WTC11 (cell line): ENCODE measurements around the gene DCLK2. TPM values are rescaled to one million over a fixed set of nuclear protein-coding genes. Genes with fewer than 3 reads are reported as not detected.

Source experiments
- ATAC-seq: fragments of 200-7000 bp; cut with Tn5 transposase; 2 replicates; pipeline ENCODE4 v1.10.0; 2021; ENCODE audit warnings: mild to moderate bottlenecking, moderate library complexity
- CTCF ChIA-PET: fragments of 300-600 bp; sonication (Branson Sonifier 250); formaldehyde crosslinking; loops from one replicate; lab custom pipeline; 2021; ENCODE audit warnings: antibody characterized with exemption; lab: Charles Lee
- POLR2A ChIA-PET: fragments of 350-600 bp; sonication (Branson Sonifier 250); formaldehyde crosslinking; loops from one replicate; lab custom pipeline; 2021; ENCODE audit warnings: antibody characterized with exemption; lab: Charles Lee
- DNase-seq: peaks from one replicate; pipeline ENCODE4 v3.0.0; 2021; ENCODE audit warnings: low spot score
- H3K27ac Mint-ChIP-seq: 2 replicates; pipeline ENCODE4 v1.8.0; 2021; ENCODE audit warnings: mixed read lengths
- H3K27me3 Mint-ChIP-seq: 2 replicates; pipeline ENCODE4 v1.8.0; 2021; ENCODE audit warnings: low read depth, mild to moderate bottlenecking, moderate library complexity, mixed read lengths
- H3K36me3 Mint-ChIP-seq: 2 replicates; pipeline ENCODE4 v1.8.0; 2021; ENCODE audit warnings: mixed read lengths
- H3K4me1 Mint-ChIP-seq: 2 replicates; pipeline ENCODE4 v1.8.0; 2022; ENCODE audit warnings: mixed read lengths
- H3K4me3 Mint-ChIP-seq: 2 replicates; pipeline ENCODE4 v1.8.0; 2021; ENCODE audit warnings: mild to moderate bottlenecking, moderate library complexity, mixed read lengths
- H3K9me3 Mint-ChIP-seq: 2 replicates; pipeline ENCODE4 v1.8.0; 2021; ENCODE audit warnings: mixed read lengths
- ESRRA ChIP-seq: sonication (generic); formaldehyde crosslinking; IDR thresholded peaks from 2 replicates; pipeline ENCODE4 v1.8.1; 2022; ENCODE audit warnings: mild to moderate bottlenecking, missing genetic modification reagents, borderline replicate concordance
- FOXP1 ChIP-seq: sonication (generic); formaldehyde crosslinking; IDR thresholded peaks from 2 replicates; pipeline ENCODE4 v1.8.0; 2022; ENCODE audit warnings: missing genetic modification reagents, mild to moderate bottlenecking, moderate library complexity, borderline replicate concordance
- GTF2I ChIP-seq: fragments of 250-450 bp; sonication (Bioruptor Pico); conservative IDR thresholded peaks from 2 replicates; pipeline ENCODE4 v1.4.0; 2021; ENCODE audit warnings: mild to moderate bottlenecking
- IRF2 ChIP-seq: sonication (generic); formaldehyde crosslinking; IDR thresholded peaks from 2 replicates; pipeline ENCODE4 v1.8.0; 2022; ENCODE audit warnings: low read depth, missing genetic modification reagents, borderline replicate concordance
- JAZF1 ChIP-seq: fragments of 250-450 bp; sonication (Bioruptor Pico); IDR thresholded peaks from 2 replicates; pipeline ENCODE4 v1.9.0; 2021; ENCODE audit warnings: moderate library complexity, mild to moderate bottlenecking, inconsistent platforms
- NFATC4 ChIP-seq: fragments of 250-450 bp; sonication (Bioruptor Pico); IDR thresholded peaks from 2 replicates; pipeline ENCODE4 v1.9.0; 2021; ENCODE audit warnings: mild to moderate bottlenecking
- OVOL2 ChIP-seq: fragments of 250-450 bp; sonication (Bioruptor Pico); IDR thresholded peaks from 2 replicates; pipeline ENCODE4 v1.9.0; 2021; ENCODE audit warnings: mild to moderate bottlenecking, borderline replicate concordance
- PRDM15 ChIP-seq: sonication (generic); formaldehyde crosslinking; IDR thresholded peaks from 2 replicates; pipeline ENCODE4 v1.8.0; 2022; ENCODE audit warnings: missing genetic modification reagents
- RELA ChIP-seq: sonication (generic); formaldehyde crosslinking; IDR thresholded peaks from 2 replicates; pipeline ENCODE4 v1.8.1; 2022; ENCODE audit warnings: missing genetic modification reagents, mild to moderate bottlenecking, borderline replicate concordance
- SMAD3 ChIP-seq: sonication (generic); formaldehyde crosslinking; IDR thresholded peaks from 2 replicates; pipeline ENCODE4 v1.8.0; 2022; ENCODE audit warnings: missing genetic modification reagents, mild to moderate bottlenecking, borderline replicate concordance
- SMAD4 ChIP-seq: sonication (generic); formaldehyde crosslinking; IDR thresholded peaks from 2 replicates; pipeline ENCODE4 v1.8.0; 2022; ENCODE audit warnings: mild to moderate bottlenecking, missing genetic modification reagents
- SP1 ChIP-seq: sonication (generic); formaldehyde crosslinking; conservative IDR thresholded peaks from 2 replicates; pipeline ENCODE4 v1.8.1; 2022; ENCODE audit warnings: missing genetic modification reagents
- TEAD1 ChIP-seq: sonication (generic); formaldehyde crosslinking; IDR thresholded peaks from 2 replicates; pipeline ENCODE4 v1.8.0; 2022; ENCODE audit warnings: mild to moderate bottlenecking, missing genetic modification reagents
- TEAD4 ChIP-seq: sonication (generic); formaldehyde crosslinking; IDR thresholded peaks from 2 replicates; pipeline ENCODE4 v1.8.0; 2022; ENCODE audit warnings: mild to moderate bottlenecking, missing genetic modification reagents
- ZNF396 ChIP-seq: fragments of 250-450 bp; sonication (Bioruptor Pico); IDR thresholded peaks from 2 replicates; pipeline ENCODE4 v1.8.0; 2021; ENCODE audit warnings: mild to moderate bottlenecking, moderate library complexity, borderline replicate concordance
- ZNF416 ChIP-seq: fragments of 250-450 bp; sonication (Bioruptor Pico); IDR thresholded peaks from 2 replicates; pipeline ENCODE4 v1.9.0; 2021; ENCODE audit warnings: mild to moderate bottlenecking, inconsistent platforms
- ZSCAN18 ChIP-seq: fragments of 250-450 bp; sonication (Bioruptor Pico); IDR thresholded peaks from 2 replicates; pipeline ENCODE4 v2.1.2; 2022; ENCODE audit warnings: mild to moderate bottlenecking, moderate library complexity
- total RNA-seq: library from RNA; stranded (reverse); gene quantifications from 3 replicates; pipeline ENCODE4 v1.2.3, GENCODE V29; 2021
- TF ChIP-seq, protein P1 (sequence below): sonication (generic); formaldehyde crosslinking; IDR thresholded peaks from 2 replicates; pipeline ENCODE4 v1.8.1; 2023; ENCODE audit warnings: mild to moderate bottlenecking, missing genetic modification reagents
- TF ChIP-seq, protein P2 (sequence below): fragments of 200-600 bp; IDR thresholded peaks from 2 replicates; pipeline ENCODE4 v1.8.0; 2022; ENCODE audit warnings: antibody characterized with exemption
- TF ChIP-seq, protein P3 (sequence below): sonication (generic); formaldehyde crosslinking; IDR thresholded peaks from 2 replicates; pipeline ENCODE4 v1.8.1; 2023; ENCODE audit warnings: mild to moderate bottlenecking, missing genetic modification reagents, borderline replicate concordance

The DCLK2 gene
- total RNA-seq, 1 experiment from 2014 or later = 0.17 TPM

DNA sequence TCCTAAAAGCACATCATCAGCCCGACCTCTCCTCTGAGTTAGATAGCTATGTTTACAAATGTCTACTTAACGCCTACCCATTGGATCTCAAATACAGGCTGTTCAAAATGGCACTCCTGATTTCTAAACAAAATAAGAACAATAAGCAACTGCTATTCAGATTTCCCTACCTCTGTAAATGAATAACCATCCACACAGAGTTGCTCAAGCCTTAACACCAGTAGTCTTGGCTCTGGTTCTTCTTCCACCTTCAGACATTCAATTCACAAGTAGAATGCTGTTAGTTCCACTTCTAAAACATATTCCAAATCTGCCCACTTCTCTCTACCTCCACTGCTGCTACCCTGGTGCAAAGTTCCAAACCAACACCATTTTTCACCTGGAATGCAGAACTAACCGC, 27.1 kb upstream of the DCLK2 start:
- H3K4me1 Mint-ChIP-seq = peaks cover 11% of the 10 kb centered on the region
- peaks cover 4% of the 10 kb centered on the region for H3K36me3 Mint-ChIP-seq
- CTCF ChIA-PET = no interaction called here
- no peak for DNase-seq
- POLR2A ChIA-PET = no interaction called here
- no peak overlapping the region for H3K4me3 Mint-ChIP-seq
- TF ChIP-seq, protein P1, sequence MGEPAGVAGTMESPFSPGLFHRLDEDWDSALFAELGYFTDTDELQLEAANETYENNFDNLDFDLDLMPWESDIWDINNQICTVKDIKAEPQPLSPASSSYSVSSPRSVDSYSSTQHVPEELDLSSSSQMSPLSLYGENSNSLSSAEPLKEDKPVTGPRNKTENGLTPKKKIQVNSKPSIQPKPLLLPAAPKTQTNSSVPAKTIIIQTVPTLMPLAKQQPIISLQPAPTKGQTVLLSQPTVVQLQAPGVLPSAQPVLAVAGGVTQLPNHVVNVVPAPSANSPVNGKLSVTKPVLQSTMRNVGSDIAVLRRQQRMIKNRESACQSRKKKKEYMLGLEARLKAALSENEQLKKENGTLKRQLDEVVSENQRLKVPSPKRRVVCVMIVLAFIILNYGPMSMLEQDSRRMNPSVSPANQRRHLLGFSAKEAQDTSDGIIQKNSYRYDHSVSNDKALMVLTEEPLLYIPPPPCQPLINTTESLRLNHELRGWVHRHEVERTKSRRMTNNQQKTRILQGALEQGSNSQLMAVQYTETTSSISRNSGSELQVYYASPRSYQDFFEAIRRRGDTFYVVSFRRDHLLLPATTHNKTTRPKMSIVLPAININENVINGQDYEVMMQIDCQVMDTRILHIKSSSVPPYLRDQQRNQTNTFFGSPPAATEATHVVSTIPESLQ (CRISPR knock-in tag) = no peak
- TF ChIP-seq, protein P2, sequence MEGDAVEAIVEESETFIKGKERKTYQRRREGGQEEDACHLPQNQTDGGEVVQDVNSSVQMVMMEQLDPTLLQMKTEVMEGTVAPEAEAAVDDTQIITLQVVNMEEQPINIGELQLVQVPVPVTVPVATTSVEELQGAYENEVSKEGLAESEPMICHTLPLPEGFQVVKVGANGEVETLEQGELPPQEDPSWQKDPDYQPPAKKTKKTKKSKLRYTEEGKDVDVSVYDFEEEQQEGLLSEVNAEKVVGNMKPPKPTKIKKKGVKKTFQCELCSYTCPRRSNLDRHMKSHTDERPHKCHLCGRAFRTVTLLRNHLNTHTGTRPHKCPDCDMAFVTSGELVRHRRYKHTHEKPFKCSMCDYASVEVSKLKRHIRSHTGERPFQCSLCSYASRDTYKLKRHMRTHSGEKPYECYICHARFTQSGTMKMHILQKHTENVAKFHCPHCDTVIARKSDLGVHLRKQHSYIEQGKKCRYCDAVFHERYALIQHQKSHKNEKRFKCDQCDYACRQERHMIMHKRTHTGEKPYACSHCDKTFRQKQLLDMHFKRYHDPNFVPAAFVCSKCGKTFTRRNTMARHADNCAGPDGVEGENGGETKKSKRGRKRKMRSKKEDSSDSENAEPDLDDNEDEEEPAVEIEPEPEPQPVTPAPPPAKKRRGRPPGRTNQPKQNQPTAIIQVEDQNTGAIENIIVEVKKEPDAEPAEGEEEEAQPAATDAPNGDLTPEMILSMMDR = no peak
- no peak for TF ChIP-seq TEAD4 (CRISPR knock-in tag)
- no peak for TF ChIP-seq ESRRA (CRISPR knock-in tag)
- TF ChIP-seq, protein P3, sequence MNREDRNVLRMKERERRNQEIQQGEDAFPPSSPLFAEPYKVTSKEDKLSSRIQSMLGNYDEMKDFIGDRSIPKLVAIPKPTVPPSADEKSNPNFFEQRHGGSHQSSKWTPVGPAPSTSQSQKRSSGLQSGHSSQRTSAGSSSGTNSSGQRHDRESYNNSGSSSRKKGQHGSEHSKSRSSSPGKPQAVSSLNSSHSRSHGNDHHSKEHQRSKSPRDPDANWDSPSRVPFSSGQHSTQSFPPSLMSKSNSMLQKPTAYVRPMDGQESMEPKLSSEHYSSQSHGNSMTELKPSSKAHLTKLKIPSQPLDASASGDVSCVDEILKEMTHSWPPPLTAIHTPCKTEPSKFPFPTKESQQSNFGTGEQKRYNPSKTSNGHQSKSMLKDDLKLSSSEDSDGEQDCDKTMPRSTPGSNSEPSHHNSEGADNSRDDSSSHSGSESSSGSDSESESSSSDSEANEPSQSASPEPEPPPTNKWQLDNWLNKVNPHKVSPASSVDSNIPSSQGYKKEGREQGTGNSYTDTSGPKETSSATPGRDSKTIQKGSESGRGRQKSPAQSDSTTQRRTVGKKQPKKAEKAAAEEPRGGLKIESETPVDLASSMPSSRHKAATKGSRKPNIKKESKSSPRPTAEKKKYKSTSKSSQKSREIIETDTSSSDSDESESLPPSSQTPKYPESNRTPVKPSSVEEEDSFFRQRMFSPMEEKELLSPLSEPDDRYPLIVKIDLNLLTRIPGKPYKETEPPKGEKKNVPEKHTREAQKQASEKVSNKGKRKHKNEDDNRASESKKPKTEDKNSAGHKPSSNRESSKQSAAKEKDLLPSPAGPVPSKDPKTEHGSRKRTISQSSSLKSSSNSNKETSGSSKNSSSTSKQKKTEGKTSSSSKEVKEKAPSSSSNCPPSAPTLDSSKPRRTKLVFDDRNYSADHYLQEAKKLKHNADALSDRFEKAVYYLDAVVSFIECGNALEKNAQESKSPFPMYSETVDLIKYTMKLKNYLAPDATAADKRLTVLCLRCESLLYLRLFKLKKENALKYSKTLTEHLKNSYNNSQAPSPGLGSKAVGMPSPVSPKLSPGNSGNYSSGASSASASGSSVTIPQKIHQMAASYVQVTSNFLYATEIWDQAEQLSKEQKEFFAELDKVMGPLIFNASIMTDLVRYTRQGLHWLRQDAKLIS = no peak
- no peak for TF ChIP-seq OVOL2 (CRISPR knock-in tag)
- no peak for TF ChIP-seq SMAD4 (CRISPR knock-in tag)
- TF ChIP-seq ZNF396 = no peak
- no peak for TF ChIP-seq SP1
- TF ChIP-seq TEAD1 (CRISPR knock-in tag) = no peak
- TF ChIP-seq FOXP1 (CRISPR knock-in tag) = no peak
- no peak for TF ChIP-seq GTF2I (CRISPR knock-in tag)
- TF ChIP-seq ZNF416 (CRISPR knock-in tag) = no peak
- no peak overlapping the region for H3K27ac Mint-ChIP-seq
- no peaks in the 10 kb centered on the region for H3K27me3 Mint-ChIP-seq
- ATAC-seq = no peak
- H3K9me3 Mint-ChIP-seq = peaks cover 16% of the 10 kb centered on the region

DNA sequence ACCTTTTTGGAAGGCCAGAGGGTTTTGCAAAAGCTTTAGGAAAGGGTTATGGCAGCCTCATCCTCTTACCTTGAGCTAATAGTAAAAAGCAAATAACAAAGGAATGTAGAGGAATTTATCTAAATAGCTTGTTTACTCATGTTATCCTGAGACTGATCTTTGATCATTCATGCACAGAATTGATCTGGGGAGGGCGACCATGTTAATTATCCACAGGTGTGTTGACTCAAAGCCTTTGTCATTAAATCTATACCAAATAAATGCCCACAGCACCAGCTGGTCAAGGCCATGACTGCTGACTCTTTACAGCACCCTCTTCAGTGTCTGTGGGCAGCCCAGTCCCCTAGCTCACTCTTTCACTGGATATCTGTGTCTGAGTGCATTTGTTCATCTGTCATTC, 22.8 kb upstream of the DCLK2 start:
- ChIA-PET POLR2A (no interaction called here), CTCF (no interaction called here)
- H3K27me3 Mint-ChIP-seq = no peaks in the 10 kb centered on the region
- no peak for DNase-seq
- peaks cover 32% of the 10 kb centered on the region for H3K9me3 Mint-ChIP-seq
- no peak overlapping the region for H3K4me3 Mint-ChIP-seq
- no peak for TF ChIP-seq RELA (CRISPR knock-in tag)
- TF ChIP-seq PRDM15 (CRISPR knock-in tag) = no peak
- TF ChIP-seq ZSCAN18 (CRISPR knock-in tag) = no peak
- TF ChIP-seq SMAD3 (CRISPR knock-in tag) = no peak
- no peak for TF ChIP-seq JAZF1 (CRISPR knock-in tag)
- TF ChIP-seq IRF2 (CRISPR knock-in tag) = no peak
- no peak for TF ChIP-seq NFATC4 (CRISPR knock-in tag)
- H3K36me3 Mint-ChIP-seq = peaks cover 6% of the 10 kb centered on the region
- H3K4me1 Mint-ChIP-seq = no peaks in the 10 kb centered on the region
- no peak overlapping the region for H3K27ac Mint-ChIP-seq
- ATAC-seq = no peak
